ENCODE data around the gene PHF10. TPM values are rescaled to one million over a fixed set of nuclear protein-coding genes. Genes with fewer than 3 reads are reported as not detected.

PHF10 gene
- total RNA-seq, 4 donors from 2014 or later = 36.2 to 121 (median 67.5) TPM

- TF ChIP-seq POLR2A (IDR thresholded peaks at IDR 0.05) = no peak
- no peaks in the 10 kb centered on the region for H3K9me3 ChIP-seq
- no peaks in the 10 kb centered on the region for H3K27me3 ChIP-seq
- DNase-seq = no peak
- H3K4me3 ChIP-seq = no peak overlapping the region
- H3K36me3 ChIP-seq = no peaks in the 10 kb centered on the region
- intact Hi-C loops (cut with DNase I; ENCODE audit: low total_unique reads) = no loop called here
- no peaks in the 10 kb centered on the region for H3K4me1 ChIP-seq
- H3K27ac ChIP-seq = no peak overlapping the region
Measured at GRCh38 chr6:169745405-169745804, 21.1 kb upstream of the PHF10 start.

- no peaks in the 10 kb centered on the region for H3K4me1 ChIP-seq
- TF ChIP-seq POLR2A (IDR thresholded peaks at IDR 0.05) (no peak), CTCF (IDR thresholded peaks at IDR 0.05) (no peak)
- H3K27me3 ChIP-seq = no peaks in the 10 kb centered on the region
- H3K9me3 ChIP-seq = no peaks in the 10 kb centered on the region
- intact Hi-C loops (cut with DNase I; ENCODE audit: low total_unique reads) = no loop called here
- no peak overlapping the region for H3K27ac ChIP-seq
- DNase-seq = no peak
- H3K4me3 ChIP-seq = no peak overlapping the region
- H3K36me3 ChIP-seq = no peaks in the 10 kb centered on the region
Measured at GRCh38 chr6:169741344-169741743, 17.0 kb upstream of the PHF10 start.

- H3K36me3 ChIP-seq = no peaks in the 10 kb centered on the region
- no peaks in the 10 kb centered on the region for H3K4me1 ChIP-seq
- H3K4me3 ChIP-seq = no peak overlapping the region
- intact Hi-C loops (cut with DNase I; ENCODE audit: low total_unique reads) = no loop called here
- no peaks in the 10 kb centered on the region for H3K27me3 ChIP-seq
- no peaks in the 10 kb centered on the region for H3K9me3 ChIP-seq
- no peak overlapping the region for H3K27ac ChIP-seq
- no peak for TF ChIP-seq CTCF (IDR thresholded peaks at IDR 0.05)
- no peak for TF ChIP-seq POLR2A (IDR thresholded peaks at IDR 0.05)
- DNase-seq = no peak
Measured at GRCh38 chr6:169738976-169739529, 14.8 kb upstream of the PHF10 start.

- Histone ChIP-seq H3K36me3 (no peaks in the 10 kb centered on the region), H3K4me3 (no peak overlapping the region), H3K27me3 (no peaks in the 10 kb centered on the region), H3K9me3 (no peaks in the 10 kb centered on the region), H3K27ac (no peak overlapping the region), H3K4me1 (no peaks in the 10 kb centered on the region)
- TF ChIP-seq POLR2A (IDR thresholded peaks at IDR 0.05) = no peak
- no peak for TF ChIP-seq CTCF (IDR thresholded peaks at IDR 0.05)
- intact Hi-C loops (cut with DNase I; ENCODE audit: low total_unique reads) = no loop called here
- DNase-seq = no peak
Measured at GRCh38 chr6:169738204-169738975, 14.1 kb upstream of the PHF10 start.

GRCh38 chr6:169729961-169730360, 5.7 kb upstream of the PHF10 start:
- no peaks in the 10 kb centered on the region for H3K27me3 ChIP-seq
- no peak overlapping the region for H3K27ac ChIP-seq
- TF ChIP-seq CTCF (IDR thresholded peaks at IDR 0.05) (no peak), POLR2A (IDR thresholded peaks at IDR 0.05) (no peak)
- intact Hi-C loops (cut with DNase I; ENCODE audit: low total_unique reads) = no loop called here
- no peaks in the 10 kb centered on the region for H3K9me3 ChIP-seq
- H3K4me1 ChIP-seq = no peaks in the 10 kb centered on the region
- no peak for DNase-seq
- H3K36me3 ChIP-seq = no peaks in the 10 kb centered on the region
- H3K4me3 ChIP-seq = no peak overlapping the region

Data from uterus (tissue), 4 donors.